ENCODE measurements around the gene TYRO3. TPM values are rescaled to one million over a fixed set of nuclear protein-coding genes. Genes with fewer than 3 reads are reported as not detected.
"Not testable (repeated sequence)": the region's sequence is repeated elsewhere in the genome, so short reads cannot be mapped to it uniquely, and the experiment has no call there.

Gene TYRO3
- total RNA-seq, 1 donor from 2014 or later, result 28.5 TPM

DNA sequence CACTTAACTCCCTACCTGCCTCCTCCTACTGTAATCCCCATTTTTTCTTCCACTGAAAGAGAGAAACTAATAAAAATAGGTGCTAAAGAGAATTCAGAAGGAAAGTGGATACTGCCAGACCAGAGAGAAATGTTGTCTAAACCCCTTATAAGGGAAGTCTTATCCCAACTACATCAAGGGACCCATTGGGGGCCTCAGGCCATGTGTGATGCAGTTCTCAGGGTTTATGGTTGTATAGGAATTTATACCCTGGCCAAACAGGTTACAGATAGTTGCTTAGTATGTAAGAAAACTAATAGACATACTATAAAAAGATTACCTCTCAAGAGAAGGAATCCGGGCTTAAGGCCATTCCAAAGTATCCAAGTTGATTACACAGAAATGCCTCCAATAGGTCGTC, 30.6 kb downstream of the TYRO3 start:
- not testable (repeated sequence) for H3K79me2 ChIP-seq (ENCODE audit: insufficient read depth, low read length); H4K20me1 ChIP-seq (ENCODE audit: insufficient read depth, low read length); H3K4me2 ChIP-seq (ENCODE audit: low read length); H2AFZ ChIP-seq (ENCODE audit: low read depth, low read length); FAIRE-seq; H3K36me3 ChIP-seq (ENCODE audit: insufficient read depth, low read length); H3K9ac ChIP-seq (ENCODE audit: low read length); H3K4me3 Mint-ChIP-seq (ENCODE audit: unreplicated experiment); H3K9me3 Mint-ChIP-seq (ENCODE audit: unreplicated experiment); H3K27me3 ChIP-seq (ENCODE audit: insufficient read depth, low read length); H3K4me1 Mint-ChIP-seq (ENCODE audit: low read depth, unreplicated experiment); DNase-seq (ENCODE audit: low read depth); H3K27ac ChIP-seq (ENCODE audit: low read depth, low read length); H3K27ac Mint-ChIP-seq (ENCODE audit: unreplicated experiment); H3K4me3 ChIP-seq (ENCODE audit: insufficient read depth, low read depth, low read length); H3K36me3 Mint-ChIP-seq (ENCODE audit: low read depth, unreplicated experiment); H3K4me1 ChIP-seq (ENCODE audit: insufficient read depth, low read length); H3K9me3 ChIP-seq (ENCODE audit: insufficient read depth, low read depth, low read length)
- peaks cover 28% of the 10 kb centered on the region for H3K27me3 Mint-ChIP-seq (ENCODE audit: low read depth, unreplicated experiment)

DNA sequence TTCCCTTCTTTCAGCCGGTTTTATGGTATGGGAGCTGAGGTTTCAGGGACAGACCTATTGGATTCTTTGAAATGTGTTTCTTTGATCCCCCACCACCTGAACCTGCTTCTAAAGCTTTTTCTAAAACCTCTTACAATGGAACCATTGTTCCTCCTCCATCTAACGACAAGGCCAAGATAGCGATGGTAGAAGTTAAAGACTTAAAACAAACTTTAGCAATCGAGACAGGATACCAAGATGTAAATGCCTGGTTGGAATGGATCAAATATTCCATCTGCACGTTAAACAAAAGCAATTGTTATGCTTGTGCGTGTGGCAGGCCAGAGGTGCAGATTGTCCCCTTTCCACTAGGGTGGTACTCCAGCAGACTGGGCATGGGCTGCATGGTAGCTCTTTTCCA, 32.2 kb downstream of the TYRO3 start:
- not testable (repeated sequence) for DNase-seq (ENCODE audit: low read depth); H3K9me3 ChIP-seq (ENCODE audit: insufficient read depth, low read depth, low read length); H3K4me1 ChIP-seq (ENCODE audit: insufficient read depth, low read length); H3K79me2 ChIP-seq (ENCODE audit: insufficient read depth, low read length); H3K4me3 Mint-ChIP-seq (ENCODE audit: unreplicated experiment); H3K4me2 ChIP-seq (ENCODE audit: low read length); H4K20me1 ChIP-seq (ENCODE audit: insufficient read depth, low read length); H2AFZ ChIP-seq (ENCODE audit: low read depth, low read length); H3K4me3 ChIP-seq (ENCODE audit: insufficient read depth, low read depth, low read length); H3K36me3 ChIP-seq (ENCODE audit: insufficient read depth, low read length); H3K9ac ChIP-seq (ENCODE audit: low read length); H3K27ac Mint-ChIP-seq (ENCODE audit: unreplicated experiment); H3K9me3 Mint-ChIP-seq (ENCODE audit: unreplicated experiment); H3K36me3 Mint-ChIP-seq (ENCODE audit: low read depth, unreplicated experiment); FAIRE-seq; H3K27me3 ChIP-seq (ENCODE audit: insufficient read depth, low read length); H3K4me1 Mint-ChIP-seq (ENCODE audit: low read depth, unreplicated experiment); H3K27ac ChIP-seq (ENCODE audit: low read depth, low read length)
- peaks cover 28% of the 10 kb centered on the region for H3K27me3 Mint-ChIP-seq (ENCODE audit: low read depth, unreplicated experiment)

DNA sequence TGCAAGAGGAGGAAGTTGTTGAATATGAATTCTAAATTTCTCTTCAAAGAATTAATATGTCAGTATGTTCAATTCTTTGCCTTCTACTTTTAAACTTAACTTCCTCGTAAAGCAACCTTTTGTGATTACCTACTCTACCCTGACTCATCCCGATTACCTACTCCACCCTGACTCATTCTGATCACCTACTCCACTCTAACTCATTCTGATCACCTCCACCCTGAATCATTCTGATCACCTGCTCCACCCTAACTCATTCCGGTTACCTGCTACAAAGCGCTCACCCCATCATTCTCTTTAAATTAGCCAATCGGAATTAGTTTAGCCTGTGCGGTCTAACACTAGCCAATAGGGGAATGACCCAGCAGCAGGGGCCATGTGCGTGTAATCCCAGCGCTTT, 33.7 kb downstream of the TYRO3 start:
- H3K4me1 ChIP-seq (ENCODE audit: insufficient read depth, low read length); DNase-seq (ENCODE audit: low read depth); H3K9ac ChIP-seq (ENCODE audit: low read length); H3K4me1 Mint-ChIP-seq (ENCODE audit: low read depth, unreplicated experiment); FAIRE-seq; H3K9me3 ChIP-seq (ENCODE audit: insufficient read depth, low read depth, low read length); H3K79me2 ChIP-seq (ENCODE audit: insufficient read depth, low read length); H2AFZ ChIP-seq (ENCODE audit: low read depth, low read length); H3K27ac Mint-ChIP-seq (ENCODE audit: unreplicated experiment); H3K4me2 ChIP-seq (ENCODE audit: low read length); H3K36me3 ChIP-seq (ENCODE audit: insufficient read depth, low read length); H3K27me3 ChIP-seq (ENCODE audit: insufficient read depth, low read length); H4K20me1 ChIP-seq (ENCODE audit: insufficient read depth, low read length); H3K36me3 Mint-ChIP-seq (ENCODE audit: low read depth, unreplicated experiment); H3K27ac ChIP-seq (ENCODE audit: low read depth, low read length); H3K4me3 Mint-ChIP-seq (ENCODE audit: unreplicated experiment); H3K4me3 ChIP-seq (ENCODE audit: insufficient read depth, low read depth, low read length); H3K9me3 Mint-ChIP-seq (ENCODE audit: unreplicated experiment): not testable (repeated sequence)
- peaks cover 32% of the 10 kb centered on the region for H3K27me3 Mint-ChIP-seq (ENCODE audit: low read depth, unreplicated experiment)

DNA sequence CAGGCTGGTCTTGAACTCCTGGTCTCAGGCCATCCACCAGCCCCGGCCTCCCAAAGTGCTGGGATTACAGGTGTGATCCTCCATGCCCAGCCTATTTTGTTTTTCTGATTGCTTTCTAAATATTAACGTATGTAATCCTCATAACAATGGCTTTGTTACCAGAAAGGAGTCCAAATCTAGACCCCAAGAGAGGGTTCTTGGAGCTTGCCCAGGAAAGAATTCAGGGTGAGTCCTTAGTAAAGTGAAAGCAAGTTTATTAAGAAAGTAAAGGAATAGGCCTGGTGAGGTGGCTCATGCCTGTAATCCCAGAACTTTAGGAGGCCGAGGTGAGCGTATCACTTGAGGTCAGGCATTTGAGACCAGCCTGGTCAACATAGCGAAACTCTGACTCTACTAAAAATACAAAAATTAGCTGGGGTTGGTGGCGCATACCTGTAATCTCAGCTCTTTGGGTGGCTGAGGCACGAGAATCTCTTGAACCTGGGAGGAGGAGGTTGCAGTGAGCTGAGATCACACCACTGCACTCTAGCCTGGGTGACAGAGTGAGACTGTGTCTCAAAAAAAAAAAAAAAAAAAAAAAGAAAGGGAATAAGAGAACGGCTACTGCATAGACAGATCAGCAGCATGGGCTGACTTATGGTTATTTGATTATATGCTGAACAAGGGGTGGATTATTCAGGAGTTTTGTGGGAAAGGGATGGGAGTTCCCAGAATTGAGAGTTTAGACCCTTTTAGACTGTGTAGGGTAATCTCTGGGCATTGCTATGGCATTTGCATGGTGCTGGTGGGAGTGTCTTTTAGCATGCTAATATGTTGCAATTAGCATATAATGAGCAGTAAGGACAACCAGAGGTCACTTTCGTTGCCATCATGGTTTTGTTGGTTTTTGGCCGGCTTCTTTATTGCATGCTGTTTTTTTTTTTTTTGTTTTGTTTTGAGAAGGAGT, 36.1 kb downstream of the TYRO3 start:
- H3K4me1 ChIP-seq (ENCODE audit: insufficient read depth, low read length), result no peaks in the 10 kb centered on the region
- H3K4me2 ChIP-seq (ENCODE audit: low read length), result no peak overlapping the region
- no peak overlapping the region for H2AFZ ChIP-seq (ENCODE audit: low read depth, low read length)
- H3K4me3 ChIP-seq (ENCODE audit: insufficient read depth, low read depth, low read length), result no peak overlapping the region
- no peaks in the 10 kb centered on the region for H3K9me3 ChIP-seq (ENCODE audit: insufficient read depth, low read depth, low read length)
- Mint-ChIP-seq H3K27ac (ENCODE audit: unreplicated experiment) (no peak overlapping the region), H3K27me3 (ENCODE audit: low read depth, unreplicated experiment) (peaks cover 35% of the 10 kb centered on the region), H3K4me1 (ENCODE audit: low read depth, unreplicated experiment) (no peaks in the 10 kb centered on the region), H3K9me3 (ENCODE audit: unreplicated experiment) (no peaks in the 10 kb centered on the region), H3K4me3 (ENCODE audit: unreplicated experiment) (no peak overlapping the region), H3K36me3 (ENCODE audit: low read depth, unreplicated experiment) (no peaks in the 10 kb centered on the region)
- H4K20me1 ChIP-seq (ENCODE audit: insufficient read depth, low read length), result no peaks in the 10 kb centered on the region
- no peak overlapping the region for H3K9ac ChIP-seq (ENCODE audit: low read length)
- FAIRE-seq (no peak), DNase-seq (ENCODE audit: low read depth) (no peak)
- no peaks in the 10 kb centered on the region for H3K79me2 ChIP-seq (ENCODE audit: insufficient read depth, low read length)
- H3K36me3 ChIP-seq (ENCODE audit: insufficient read depth, low read length), result no peaks in the 10 kb centered on the region
- H3K27ac ChIP-seq (ENCODE audit: low read depth, low read length), result no peak overlapping the region
- TF ChIP-seq, protein P1, sequence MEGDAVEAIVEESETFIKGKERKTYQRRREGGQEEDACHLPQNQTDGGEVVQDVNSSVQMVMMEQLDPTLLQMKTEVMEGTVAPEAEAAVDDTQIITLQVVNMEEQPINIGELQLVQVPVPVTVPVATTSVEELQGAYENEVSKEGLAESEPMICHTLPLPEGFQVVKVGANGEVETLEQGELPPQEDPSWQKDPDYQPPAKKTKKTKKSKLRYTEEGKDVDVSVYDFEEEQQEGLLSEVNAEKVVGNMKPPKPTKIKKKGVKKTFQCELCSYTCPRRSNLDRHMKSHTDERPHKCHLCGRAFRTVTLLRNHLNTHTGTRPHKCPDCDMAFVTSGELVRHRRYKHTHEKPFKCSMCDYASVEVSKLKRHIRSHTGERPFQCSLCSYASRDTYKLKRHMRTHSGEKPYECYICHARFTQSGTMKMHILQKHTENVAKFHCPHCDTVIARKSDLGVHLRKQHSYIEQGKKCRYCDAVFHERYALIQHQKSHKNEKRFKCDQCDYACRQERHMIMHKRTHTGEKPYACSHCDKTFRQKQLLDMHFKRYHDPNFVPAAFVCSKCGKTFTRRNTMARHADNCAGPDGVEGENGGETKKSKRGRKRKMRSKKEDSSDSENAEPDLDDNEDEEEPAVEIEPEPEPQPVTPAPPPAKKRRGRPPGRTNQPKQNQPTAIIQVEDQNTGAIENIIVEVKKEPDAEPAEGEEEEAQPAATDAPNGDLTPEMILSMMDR (IDR thresholded peaks at IDR 0.05; ENCODE audit: insufficient read depth, low read depth, low read length), result no peak
- no peak for TF ChIP-seq EZH2 (IDR thresholded peaks at IDR 0.05; ENCODE audit: insufficient read depth, low read length)
- no peaks in the 10 kb centered on the region for H3K27me3 ChIP-seq (ENCODE audit: insufficient read depth, low read length)
